GM19351 (cell line): ENCODE results near the gene TTF2.
"Not testable (repeated sequence)": the region's sequence is repeated elsewhere in the genome, so short reads cannot be mapped to it uniquely, and the experiment has no call there.

ENCODE experiments used
- ATAC-seq: cut with Tn5 transposase; IDR thresholded peaks from one replicate; pipeline ENCODE4 v1.9.1; 2021; ENCODE audit warnings: mild to moderate bottlenecking, moderate library complexity; ENCODE audit not compliant: unreplicated experiment

The TTF2 gene

GRCh38 chr1:117092594-117092993 is 32.5 kb downstream of the TTF2 start:
- ATAC-seq: no peak

GRCh38 chr1:117093091-117093534 is 33.0 kb downstream of the TTF2 start:
- ATAC-seq: no peak

GRCh38 chr1:117093870-117094621 is 33.9 kb downstream of the TTF2 start:
- peak; percentile 85 for ATAC-seq

GRCh38 chr1:117094841-117095604 is 34.9 kb downstream of the TTF2 start:
- ATAC-seq: no peak

- no peak for ATAC-seq
Observed at GRCh38 chr1:117096951-117097408, 36.9 kb downstream of the TTF2 start.

- no peak for ATAC-seq
Observed at GRCh38 chr1:117097443-117097842, 37.3 kb downstream of the TTF2 start.

GRCh38 chr1:117098287-117098890 is 38.3 kb downstream of the TTF2 start:
- ATAC-seq: no peak

GRCh38 chr1:117101334-117101733 is 41.2 kb downstream of the TTF2 start:
- ATAC-seq: no peak

- not testable (repeated sequence) for ATAC-seq
Observed at GRCh38 chr1:117101858-117102257, 41.7 kb downstream of the TTF2 start.

- ATAC-seq: no peak
Observed at GRCh38 chr1:117104986-117105385, 44.9 kb downstream of the TTF2 start.

GRCh38 chr1:117105722-117106121 is 45.6 kb downstream of the TTF2 start:
- ATAC-seq: no peak

- no peak for ATAC-seq
Observed at GRCh38 chr1:117106478-117106877, 46.4 kb downstream of the TTF2 start.

- no peak for ATAC-seq
Observed at GRCh38 chr1:117107364-117107763, 47.2 kb downstream of the TTF2 start.

GRCh38 chr1:117110774-117111173 is 50.6 kb downstream of the TTF2 start:
- ATAC-seq: no peak

- ATAC-seq: no peak
Observed at GRCh38 chr1:117112047-117112717, 52.1 kb downstream of the TTF2 start.

GRCh38 chr1:117113199-117113598 is 53.1 kb downstream of the TTF2 start:
- ATAC-seq: no peak

- no peak for ATAC-seq
Observed at GRCh38 chr1:117114877-117115276, 54.8 kb downstream of the TTF2 start.

- ATAC-seq: no peak
Observed at GRCh38 chr1:117116090-117116783, 56.1 kb downstream of the TTF2 start.

- no peak for ATAC-seq
Observed at GRCh38 chr1:117116784-117117130, 56.6 kb downstream of the TTF2 start.

GRCh38 chr1:117117697-117118096 is 57.6 kb downstream of the TTF2 start:
- ATAC-seq: no peak

GRCh38 chr1:117118137-117118536 is 58.0 kb downstream of the TTF2 start:
- no peak for ATAC-seq
